Measurements from ENCODE around the gene GNAZ. TPM values are rescaled to one million over a fixed set of nuclear protein-coding genes. Genes with fewer than 3 reads are reported as not detected.
"Not testable (repeated sequence)": the region's sequence is repeated elsewhere in the genome, so short reads cannot be mapped to it uniquely, and the experiment has no call there.

Gene GNAZ
- total and polyA plus RNA-seq, 12 donors = 1.3 to 4.2 (median 2.3) TPM

DNA sequence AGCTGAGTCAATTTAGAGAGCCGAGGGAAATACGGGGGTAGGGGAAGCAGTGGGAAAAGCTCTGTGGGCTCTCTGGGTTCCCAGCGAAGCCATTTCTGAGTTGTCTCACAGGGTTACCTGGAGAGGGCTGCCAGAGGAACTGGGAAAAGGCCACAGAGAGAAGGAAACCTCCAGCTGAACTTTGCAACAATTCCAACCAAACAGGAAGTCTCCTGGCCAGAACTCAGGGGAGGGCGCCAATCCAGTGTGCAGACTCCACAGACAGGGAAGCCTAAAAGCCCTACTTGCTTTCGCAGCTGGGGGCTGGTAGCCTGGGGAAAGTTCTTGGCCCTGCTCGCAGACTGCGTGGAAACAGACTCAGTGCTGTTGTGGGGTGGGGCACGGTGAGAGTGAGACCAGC lies 23.1 kb upstream of the GNAZ start:
- H3K4me3 ChIP-seq = no peak overlapping the region
- intact Hi-C loops (cut with DNase I) = loop anchor here in 2 of 10 donors (2.0 to 5.0 kb wide), 2 partner anchors 85 to 86 kb away; no protein-coding TSS in a partner anchor
- peaks cover 0 to 25% (median 6%) of the 10 kb centered on the region in 11 donors for H3K9me3 ChIP-seq
- peak in 7 of 8 donors; percentile 58 to 95 (median 89) for ATAC-seq
- WGBS, 2 donors = 63 to 65% methylated on average over 8 of the region's 8 CpGs
- H3K36me3 ChIP-seq = no peaks in the 10 kb centered on the region
- H3K27me3 ChIP-seq = peaks cover 0 to 14% (median 0%) of the 10 kb centered on the region in 7 donors
- peak overlapping the region in 7 of 10 donors; percentile 33 to 75 (median 59) for H3K27ac ChIP-seq
- TF ChIP-seq, protein P1, sequence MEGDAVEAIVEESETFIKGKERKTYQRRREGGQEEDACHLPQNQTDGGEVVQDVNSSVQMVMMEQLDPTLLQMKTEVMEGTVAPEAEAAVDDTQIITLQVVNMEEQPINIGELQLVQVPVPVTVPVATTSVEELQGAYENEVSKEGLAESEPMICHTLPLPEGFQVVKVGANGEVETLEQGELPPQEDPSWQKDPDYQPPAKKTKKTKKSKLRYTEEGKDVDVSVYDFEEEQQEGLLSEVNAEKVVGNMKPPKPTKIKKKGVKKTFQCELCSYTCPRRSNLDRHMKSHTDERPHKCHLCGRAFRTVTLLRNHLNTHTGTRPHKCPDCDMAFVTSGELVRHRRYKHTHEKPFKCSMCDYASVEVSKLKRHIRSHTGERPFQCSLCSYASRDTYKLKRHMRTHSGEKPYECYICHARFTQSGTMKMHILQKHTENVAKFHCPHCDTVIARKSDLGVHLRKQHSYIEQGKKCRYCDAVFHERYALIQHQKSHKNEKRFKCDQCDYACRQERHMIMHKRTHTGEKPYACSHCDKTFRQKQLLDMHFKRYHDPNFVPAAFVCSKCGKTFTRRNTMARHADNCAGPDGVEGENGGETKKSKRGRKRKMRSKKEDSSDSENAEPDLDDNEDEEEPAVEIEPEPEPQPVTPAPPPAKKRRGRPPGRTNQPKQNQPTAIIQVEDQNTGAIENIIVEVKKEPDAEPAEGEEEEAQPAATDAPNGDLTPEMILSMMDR (IDR thresholded peaks at IDR 0.05) = no peak
- H3K4me1 ChIP-seq = peaks cover 0 to 18% (median 0%) of the 10 kb centered on the region in 9 donors
- DNase-seq = peak; percentile 32 to 44

DNA sequence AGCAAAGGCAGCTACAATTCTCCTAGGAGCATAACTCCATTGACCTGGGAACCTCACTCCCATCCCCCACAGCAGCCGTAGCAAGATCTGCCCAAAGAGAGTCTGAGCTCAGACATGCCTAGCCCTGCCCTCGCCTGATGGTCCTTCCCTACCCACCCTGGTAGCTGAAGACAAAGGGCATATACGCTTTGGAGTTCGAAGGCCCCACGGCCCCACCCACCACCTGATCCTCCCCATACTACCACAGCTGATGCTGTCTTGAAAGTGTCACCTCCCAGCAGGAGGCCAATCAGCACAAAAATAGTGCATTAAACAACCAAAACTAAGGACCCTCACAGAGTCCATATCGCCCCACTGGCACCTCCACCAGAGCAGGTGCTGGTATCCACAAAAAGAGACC lies 22.6 kb upstream of the GNAZ start:
- H3K36me3 ChIP-seq = no peaks in the 10 kb centered on the region
- H3K27me3 ChIP-seq = peaks cover 0 to 10% (median 0%) of the 10 kb centered on the region in 7 donors
- TF ChIP-seq, protein P1 (IDR thresholded peaks at IDR 0.05) = no peak
- H3K27ac ChIP-seq = peak overlapping the region in 6 of 10 donors; percentile 39 to 75 (median 60)
- intact Hi-C loops (cut with DNase I) = loop anchor here in 2 of 10 donors (2.0 to 5.0 kb wide), 2 partner anchors 85 to 87 kb away; no protein-coding TSS in a partner anchor
- H3K4me3 ChIP-seq = no peak overlapping the region
- whole genome bisulfite sequencing, 2 donors = 81 to 85% methylated on average over 6 of the region's 6 CpGs
- DNase-seq (no peak), ATAC-seq (no peak)
- H3K9me3 ChIP-seq = peaks cover 0 to 25% (median 6%) of the 10 kb centered on the region in 11 donors
- H3K4me1 ChIP-seq = peaks cover 0 to 18% (median 0%) of the 10 kb centered on the region in 9 donors

DNA sequence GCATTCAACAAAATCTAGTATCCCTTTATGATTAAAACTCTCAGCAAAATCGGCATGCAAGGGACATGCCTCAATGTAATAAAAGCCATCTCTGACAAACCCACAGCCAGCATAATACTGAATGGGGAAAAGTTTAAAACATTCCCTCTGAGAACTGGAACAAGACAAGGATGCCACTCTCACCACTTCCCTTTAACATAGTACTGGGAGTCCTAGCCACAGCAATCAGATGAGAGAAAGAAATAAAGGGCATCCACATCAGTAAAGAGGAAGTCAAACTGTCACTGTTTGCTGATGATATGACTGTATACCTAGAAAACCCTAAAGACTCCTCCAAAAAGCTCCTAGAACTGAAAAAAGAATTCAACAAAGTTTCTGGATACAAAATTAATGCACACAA lies 19.8 kb upstream of the GNAZ start:
- intact Hi-C loops (cut with DNase I) = not testable (repeated sequence)

GRCh38 chr22:23053051-23053707 lies 17.1 kb upstream of the GNAZ start:
- no peak for DNase-seq
- intact Hi-C loops (cut with DNase I) = no loop called here
- 46 to 62% methylated on average over 5 of the region's 5 CpGs for WGBS, 2 donors

More for the DNA sequence above, 19.8 kb upstream of the GNAZ start:
- H3K36me3 ChIP-seq, DNase-seq, H3K27ac ChIP-seq, H3K27me3 ChIP-seq, ATAC-seq, H3K4me3 ChIP-seq: not testable (repeated sequence)
- 81 to 91% methylated on average over 1 of the region's 1 CpG for WGBS, 2 donors
- peaks cover 0 to 29% (median 6%) of the 10 kb centered on the region in 11 donors for H3K9me3 ChIP-seq
- H3K4me1 ChIP-seq = peaks cover 0 to 15% (median 0%) of the 10 kb centered on the region in 9 donors

More at GRCh38 chr22:23053051-23053707, 17.1 kb upstream of the GNAZ start:
- TF ChIP-seq, protein P1 (IDR thresholded peaks at IDR 0.05) = no peak
- no peak for ATAC-seq
- Histone ChIP-seq H3K27me3 (peaks cover 0 to 6% (median 0%) of the 10 kb centered on the region in 7 donors), H3K4me3 (no peak overlapping the region), H3K36me3 (no peaks in the 10 kb centered on the region), H3K4me1 (peaks cover 0 to 4% (median 0%) of the 10 kb centered on the region in 9 donors), H3K27ac (no peak overlapping the region), H3K9me3 (peaks cover 0 to 32% (median 6%) of the 10 kb centered on the region in 11 donors)
